ENCODE results near the gene POLN. TPM values are rescaled to one million over a fixed set of nuclear protein-coding genes. Genes with fewer than 3 reads are reported as not detected.

The POLN gene
- total RNA-seq: 2.5 and 3.1 TPM in 2 replicates

DNA sequence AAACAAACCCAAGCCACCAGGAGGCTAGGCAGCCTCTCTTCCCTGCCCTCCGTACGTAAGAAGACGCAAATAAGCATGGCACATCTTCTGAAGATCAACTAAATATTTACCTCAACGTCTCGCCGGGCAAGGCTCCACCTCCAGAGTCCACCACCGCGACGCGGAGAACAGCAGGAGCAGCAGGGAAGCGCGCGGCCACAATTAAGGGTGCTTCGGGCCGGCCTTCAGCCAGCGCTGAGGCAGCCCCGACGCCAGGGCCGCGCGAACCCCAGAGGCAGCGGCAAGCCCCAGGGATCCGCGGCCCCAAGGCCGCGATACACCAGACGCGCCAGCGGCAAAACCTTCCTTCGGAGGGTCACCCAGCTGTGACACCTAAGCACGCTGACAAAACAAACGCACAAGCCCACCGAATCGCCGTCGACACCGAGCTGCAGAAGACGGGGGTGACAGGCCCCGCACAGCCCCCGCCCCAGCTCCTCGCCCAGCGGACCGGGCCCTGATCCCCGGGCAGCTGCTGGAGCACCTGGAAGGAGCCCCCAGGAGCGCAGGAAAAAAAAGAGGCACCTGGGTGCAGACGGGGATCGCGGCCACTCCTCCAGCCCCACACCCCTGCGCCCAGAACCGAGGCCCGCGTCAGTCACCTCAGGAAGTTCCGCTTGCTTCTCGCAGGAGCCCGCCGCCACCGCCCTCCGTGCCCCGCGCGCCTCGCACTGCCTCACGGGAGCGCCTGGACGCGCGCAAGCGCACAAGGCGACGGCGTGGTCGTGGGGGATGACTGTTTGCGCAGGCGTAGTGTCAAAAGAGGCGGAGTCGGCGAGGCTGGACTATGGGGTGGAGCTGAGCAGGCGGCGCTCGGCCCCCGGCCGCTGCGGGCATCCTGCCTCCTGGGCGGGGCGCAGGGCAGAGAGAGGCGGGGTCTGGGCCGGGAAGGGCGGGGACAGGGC lies at the start of gene POLN, which contains the start of gene HAUS3:
TSS of gene POLN (minus strand) at position 712 of the 944 bp plus-strand sequence. CDS start 12,890 bp downstream, outside the sequence.
TSS of gene HAUS3 (minus strand) at position 712 of the 944 bp plus-strand sequence. CDS start 1,175 bp downstream, outside the sequence.

DNA sequence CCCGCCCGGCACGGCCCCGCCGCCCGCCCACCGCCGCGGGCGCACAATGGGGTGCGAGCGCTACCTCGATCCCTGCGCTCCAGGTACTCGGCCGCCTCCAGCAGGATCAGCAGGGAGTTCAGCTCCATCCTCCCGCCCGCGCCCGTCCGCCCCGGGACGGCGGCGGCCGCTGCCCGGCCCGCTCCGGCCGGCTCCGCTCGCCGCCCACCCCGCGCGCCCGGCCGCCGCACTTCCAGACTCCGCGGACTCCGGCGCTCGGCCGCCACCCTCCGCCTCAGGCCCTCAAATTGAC lies 19.9 kb upstream of the POLN start, which contains the start of gene MXD4:
TSS of gene MXD4 (minus strand) at position 257 of the 292 bp plus-strand sequence. CDS start at position 128, 129 bp downstream.

DNA sequence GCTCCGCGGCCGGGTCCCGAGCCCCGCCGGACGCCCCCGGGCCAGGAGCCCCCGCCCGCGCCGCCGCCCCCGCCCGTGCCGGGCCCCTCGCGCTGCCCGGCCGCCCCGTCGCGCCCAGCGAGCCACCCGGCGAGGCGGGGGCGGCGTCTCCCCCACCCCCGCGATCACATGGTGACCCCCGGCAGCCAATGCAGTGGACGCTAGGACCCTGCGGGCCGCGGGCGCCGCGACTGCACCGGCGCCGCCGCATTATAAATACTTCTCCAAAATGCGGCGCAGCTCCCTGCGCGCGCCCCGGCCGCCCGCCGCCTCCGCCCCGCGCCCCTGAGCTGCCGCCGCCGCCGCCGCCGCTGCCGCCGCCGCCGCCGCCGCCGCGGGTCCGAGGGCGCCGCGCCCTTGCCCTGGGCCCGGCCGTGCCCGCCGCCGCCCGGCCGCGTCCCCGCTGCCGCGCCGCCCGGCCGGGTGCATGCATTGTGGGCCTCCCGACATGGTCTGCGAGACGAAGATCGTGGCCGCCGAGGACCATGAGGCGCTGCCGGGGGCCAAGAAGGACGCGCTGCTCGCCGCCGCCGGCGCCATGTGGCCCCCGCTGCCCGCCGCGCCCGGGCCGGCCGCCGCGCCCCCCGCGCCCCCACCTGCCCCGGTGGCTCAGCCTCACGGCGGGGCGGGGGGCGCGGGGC lies 182.7 kb downstream of the POLN start, which contains the start of gene NAT8L:
TSS of gene NAT8L (plus strand) at position 282 of the 680 bp plus-strand sequence. CDS start at position 467, 185 bp downstream.

Other genes starting within 250 kb of the POLN start
- gene NELFA, start 233.1 kb downstream of the POLN start, total RNA-seq: 16.3 and 19.6 TPM in 2 replicates
- gene NAT8L, start 182.8 kb downstream of the POLN start, total RNA-seq: 0.39 and 1.6 TPM in 2 replicates
- 4.2 and 12.6 TPM in 2 replicates for gene HAUS3, start within 50 bp of the POLN start, total RNA-seq
- gene MXD4, start 20.0 kb upstream of the POLN start, total RNA-seq: 94.5 and 106 TPM in 2 replicates
- gene ZFYVE28, start 176.5 kb upstream of the POLN start, total RNA-seq: 4.5 and 4.8 TPM in 2 replicates
- not detected in 2 replicates for gene CFAP99, start 176.8 kb upstream of the POLN start, total RNA-seq
- gene RNF4, start 227.0 kb upstream of the POLN start, total RNA-seq: 61.2 and 75.5 TPM in 2 replicates

Data from cardiac ventricle fibroblast (primary cell).